B cell (primary cell): Measurements from ENCODE around the gene NOD2. TPM values are rescaled to one million over a fixed set of nuclear protein-coding genes. Genes with fewer than 3 reads are reported as not detected.
A peak's percentile ranks its signal among the peaks of the same experiment; 100 is the strongest.

Source experiments
- ATAC-seq: fragments of 200-7000 bp; cut with Tn5 transposase; one replicate; pipeline ENCODE4 v1.10.0; 2021; ENCODE audit warnings: low read depth, mild to moderate bottlenecking, moderate number of reproducible peaks, moderate library complexity
- CTCF ChIA-PET: fragments of 350-600 bp; sonication (Branson Sonifier 250); formaldehyde crosslinking; loops from one replicate; lab custom pipeline; 2021; ENCODE audit warnings: antibody characterized with exemption, inconsistent platforms; lab: Charles Lee
- POLR2A ChIA-PET: fragments of 350-600 bp; sonication (Branson Sonifier 250); formaldehyde crosslinking; loops from one replicate; lab custom pipeline; 2021; ENCODE audit warnings: antibody characterized with exemption; lab: Charles Lee
- DNase-seq: peaks from one replicate; pipeline ENCODE4 v3.0.0; 2013
- H2AFZ ChIP-seq: 2 replicates; pipeline ENCODE4 v1.6.1; 2012; ENCODE audit warnings: mild to moderate bottlenecking, low read depth, low read length; ENCODE audit not compliant: insufficient read depth, poor library complexity, severe bottlenecking
- H3K27ac ChIP-seq, 2 donors: 1 replicate in 1 of 2; 2 replicates in 1 of 2; pipeline ENCODE4 v1.5.1; 2012 to 2013; ENCODE audit warnings: low read length in 2 of 2, mild to moderate bottlenecking in 2 of 2, moderate library complexity in 1 of 2
- H3K27me3 ChIP-seq, 4 experiments: fragments of 200-600 bp in 1 of 4; sonication (generic) in 1 of 4; replicated peaks in 1 of 4; 1 replicate in 2 of 4; 2 replicates in 2 of 4; pipeline versions ENCODE4 v1.6.1 to v1.7.0; 2013 to 2016; ENCODE audit warnings: low read length in 3 of 4, mild to moderate bottlenecking in 2 of 4, mixed read lengths in 1 of 4, moderate library complexity in 1 of 4; ENCODE audit not compliant: insufficient read depth in 4 of 4, control insufficient read depth in 3 of 4; ENCODE audit errors: control extremely low read depth in 1 of 4
- H3K36me3 ChIP-seq, 2 experiments: replicated peaks in 1 of 2; 1 replicate in 1 of 2; 2 replicates in 1 of 2; pipeline versions ENCODE4 v1.6.1 to v1.7.1; 2013; ENCODE audit warnings: low read length in 1 of 2; ENCODE audit not compliant: insufficient read depth in 2 of 2, control insufficient read depth in 1 of 2; ENCODE audit errors: control extremely low read depth in 1 of 2, extremely low read depth in 1 of 2
- H3K4me1 ChIP-seq, 2 donors: fragments of 200-600 bp in 1 of 2; sonication (generic) in 1 of 2; 1 replicate in 1 of 2; 2 replicates in 1 of 2; pipeline versions ENCODE4 v1.5.1 to v1.6.1; 2013 to 2017; ENCODE audit warnings: low read length in 2 of 2; ENCODE audit not compliant: control insufficient read depth in 2 of 2, insufficient read depth in 2 of 2
- H3K4me2 ChIP-seq: replicated peaks from 2 replicates; pipeline ENCODE3; 2012; ENCODE audit warnings: mild to moderate bottlenecking, low read depth, low read length; ENCODE audit not compliant: poor library complexity, severe bottlenecking
- H3K4me3 ChIP-seq, 5 experiments: fragments of 200-600 bp in 1 of 5; sonication (generic) in 1 of 5; 1 replicate in 3 of 5; 2 replicates in 2 of 5; pipeline versions ENCODE4 v1.5.1 to v1.7.0; 2011 to 2016; ENCODE audit warnings: low read length in 4 of 5, mild to moderate bottlenecking in 4 of 5, low read depth in 2 of 5, control low read depth in 1 of 5, moderate library complexity in 1 of 5; ENCODE audit not compliant: insufficient read depth in 1 of 5; ENCODE audit errors: control extremely low read depth in 1 of 5, extremely low read depth in 1 of 5
- H3K79me2 ChIP-seq: fragments of 200-600 bp; sonication (generic); one replicate; pipeline ENCODE4 v1.6.0; 2016; ENCODE audit warnings: low read length; ENCODE audit not compliant: control insufficient read depth, insufficient read depth
- H3K9ac ChIP-seq: fragments of 200-600 bp; sonication (generic); 2 replicates; pipeline ENCODE4 v1.6.1; 2017; ENCODE audit warnings: mild to moderate bottlenecking, low read length, moderate library complexity
- H3K9me3 ChIP-seq, 3 donors: one replicate each; pipeline versions ENCODE4 v1.6.1 to v1.7.1; 2013; ENCODE audit warnings: low read length in 2 of 3; ENCODE audit not compliant: control insufficient read depth in 2 of 3, insufficient read depth in 1 of 3; ENCODE audit errors: control extremely low read depth in 1 of 3
- H4K20me1 ChIP-seq: 2 replicates; pipeline ENCODE4 v1.6.0; 2012; ENCODE audit warnings: mild to moderate bottlenecking, low read length; ENCODE audit not compliant: insufficient read depth, control insufficient read depth, poor library complexity, severe bottlenecking
- H3K27ac Mint-ChIP-seq: one replicate; pipeline ENCODE4 v1.8.0; 2021; ENCODE audit warnings: mixed read lengths
- H3K27me3 Mint-ChIP-seq: one replicate; pipeline ENCODE4 v1.8.0; 2021; ENCODE audit warnings: mixed read lengths
- H3K4me1 Mint-ChIP-seq: one replicate; pipeline ENCODE4 v1.8.0; 2021; ENCODE audit warnings: mixed read lengths
- H3K4me3 Mint-ChIP-seq: one replicate; pipeline ENCODE4 v1.8.0; 2021; ENCODE audit warnings: mixed read lengths
- H3K9me3 Mint-ChIP-seq: one replicate; pipeline ENCODE4 v1.8.0; 2022; ENCODE audit warnings: mixed read lengths; ENCODE audit not compliant: insufficient read depth
- EZH2 ChIP-seq: IDR thresholded peaks from 2 replicates; pipeline ENCODE4 v1.6.1; 2012; ENCODE audit warnings: borderline replicate concordance, low read depth, mild to moderate bottlenecking, moderate library complexity, low read length; ENCODE audit not compliant: insufficient read depth, poor library complexity, severe bottlenecking
- WGBS: methylation state at CpG from one replicate; pipeline ENCODE4 v1.1.5; 2013; ENCODE audit warnings: missing lambda C conversion rate; ENCODE audit not compliant: insufficient coverage; 5-methylcytosine and 5-hydroxymethylcytosine counted together
- intact Hi-C: fragments of 100-400 bp; cut with micrococcal nuclease; formaldehyde crosslinking; loops from one replicate; pipeline ENCODE4 v1.10.0; 2022
- polyA plus RNA-seq: library from polyadenylated mRNA; depleted of rRNA; stranded (reverse); fragments of >200 nt; gene quantifications from 2 replicates; pipeline ENCODE4 v1.2.3, GENCODE V29; 2012
- total RNA-seq, 2 donors: library from RNA; stranded (reverse); fragments of 120-200 nt in 1 of 2; gene quantifications; 1 replicate in 1 of 2; 2 replicates in 1 of 2; pipeline versions ENCODE4 v1.2.3 to v1.2.4, GENCODE V29; 2013 to 2022
- TF ChIP-seq, protein P1 (sequence below): fragments of 200-600 bp; IDR thresholded peaks from one replicate; pipeline ENCODE4 v1.8.0; 2022; ENCODE audit warnings: antibody characterized with exemption, mild to moderate bottlenecking

NOD2 gene
- total and polyA plus RNA-seq, 2 donors (not counting 1 experiment from before 2014, with no cell fraction given): 1.2 to 1.8 TPM

DNA sequence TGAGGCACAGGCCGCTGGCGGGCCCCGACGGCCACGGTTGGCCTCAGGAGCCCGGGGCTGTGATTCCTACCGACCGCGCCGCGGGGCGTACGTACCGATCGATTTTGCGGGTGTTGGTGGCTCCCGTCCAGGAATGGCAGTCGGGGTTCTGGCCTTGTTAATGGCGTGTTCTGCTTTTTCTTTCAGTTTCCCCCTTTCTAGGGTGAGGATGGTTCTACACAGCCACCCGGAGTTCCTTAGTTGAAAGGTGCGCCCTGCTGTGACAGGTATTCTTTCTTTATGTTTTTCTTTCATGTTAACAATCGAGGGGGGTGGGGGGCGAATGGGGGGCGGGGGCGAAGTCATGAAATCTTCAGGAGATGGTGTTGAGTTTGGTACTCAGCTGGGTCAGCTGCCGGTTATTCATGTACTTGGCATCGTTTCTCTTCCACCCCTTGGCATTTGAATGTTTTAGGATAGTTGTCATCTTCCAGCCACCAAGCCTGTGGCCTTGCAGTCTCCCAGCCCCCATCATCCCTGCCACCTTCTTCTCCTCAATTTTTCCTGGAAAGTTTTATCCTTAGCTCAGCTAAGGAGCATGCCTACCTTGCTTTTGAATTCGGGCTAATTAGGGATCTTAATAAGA lies 49.3 kb downstream of the NOD2 start:
- Histone ChIP-seq H3K36me3 (peaks cover 0 to 25% of the 10 kb centered on the region in 2 experiments), H3K4me2 (peak overlapping the region; percentile 73), H2AFZ (peak overlapping the region; percentile 36), H3K79me2 (peaks cover 49% of the 10 kb centered on the region), H3K27me3 (no peaks in the 10 kb centered on the region), H3K4me1 (peaks cover 38 to 41% of the 10 kb centered on the region in 2 donors), H3K27ac (peak overlapping the region; percentile 100), H3K4me3 (peak overlapping the region; percentile 75 to 96 (median 85)), H4K20me1 (peaks cover 8% of the 10 kb centered on the region), H3K9me3 (no peaks in the 10 kb centered on the region), H3K9ac (peak overlapping the region; percentile 100)
- peak; percentile 83 for DNase-seq
- Mint-ChIP-seq H3K4me1 (peaks cover 52% of the 10 kb centered on the region), H3K27me3 (no peaks in the 10 kb centered on the region), H3K4me3 (peak overlapping the region; percentile 91), H3K27ac (peak overlapping the region; percentile 97), H3K9me3 (no peaks in the 10 kb centered on the region)
- POLR2A ChIA-PET: interaction anchor here (0.6 to 1.1 kb wide), 5 partner anchors 59 to 718 kb away, joined by 3 read pairs; partner anchors contain the start of gene SNX20
- ATAC-seq: peak; percentile 6
- intact Hi-C loops: loop anchor here (1.0 to 5.0 kb wide), 5 partner anchors 44 to 715 kb away; partner anchors contain the start of genes CNEP1R1 and HEATR3
- WGBS: 0% methylated on average over 19 of the region's 28 CpGs
- TF ChIP-seq EZH2: no peak
- TF ChIP-seq, protein P1, sequence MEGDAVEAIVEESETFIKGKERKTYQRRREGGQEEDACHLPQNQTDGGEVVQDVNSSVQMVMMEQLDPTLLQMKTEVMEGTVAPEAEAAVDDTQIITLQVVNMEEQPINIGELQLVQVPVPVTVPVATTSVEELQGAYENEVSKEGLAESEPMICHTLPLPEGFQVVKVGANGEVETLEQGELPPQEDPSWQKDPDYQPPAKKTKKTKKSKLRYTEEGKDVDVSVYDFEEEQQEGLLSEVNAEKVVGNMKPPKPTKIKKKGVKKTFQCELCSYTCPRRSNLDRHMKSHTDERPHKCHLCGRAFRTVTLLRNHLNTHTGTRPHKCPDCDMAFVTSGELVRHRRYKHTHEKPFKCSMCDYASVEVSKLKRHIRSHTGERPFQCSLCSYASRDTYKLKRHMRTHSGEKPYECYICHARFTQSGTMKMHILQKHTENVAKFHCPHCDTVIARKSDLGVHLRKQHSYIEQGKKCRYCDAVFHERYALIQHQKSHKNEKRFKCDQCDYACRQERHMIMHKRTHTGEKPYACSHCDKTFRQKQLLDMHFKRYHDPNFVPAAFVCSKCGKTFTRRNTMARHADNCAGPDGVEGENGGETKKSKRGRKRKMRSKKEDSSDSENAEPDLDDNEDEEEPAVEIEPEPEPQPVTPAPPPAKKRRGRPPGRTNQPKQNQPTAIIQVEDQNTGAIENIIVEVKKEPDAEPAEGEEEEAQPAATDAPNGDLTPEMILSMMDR: no peak
- CTCF ChIA-PET: interaction anchor here (1.6 to 6.9 kb wide), 2 partner anchors 72 to 718 kb away, joined by 5 to 120 read pairs; partner anchors contain the start of gene CNEP1R1
